C4-2B (cell line): ENCODE data around the gene GTF2H4.

ENCODE experiments used
- CTCF ChIP-seq: fragments of 450-650 bp; conservative IDR thresholded peaks from 2 replicates; pipeline ENCODE4 v1.5.1; 2017; ENCODE audit warnings: mild to moderate bottlenecking
- ZFX ChIP-seq: fragments of 450-650 bp; IDR thresholded peaks from 2 replicates; pipeline ENCODE4 v1.6.1; 2017

- TF ChIP-seq CTCF (peak; percentile 91), ZFX (no peak)
Observed at GRCh38 chr6:30877419-30878262, 30.4 kb upstream of the GTF2H4 start.
